Activated CD4-positive, alpha-beta T cell treated with anti-CD3 and anti-CD28 coated beads for 36 hours (primary cell): ENCODE results near the gene WNT5B. TPM values are rescaled to one million over a fixed set of nuclear protein-coding genes. Genes with fewer than 3 reads are reported as not detected.

ENCODE experiments used
- ATAC-seq: fragments of 200-7000 bp; cut with Tn5 transposase; one replicate; pipeline ENCODE4 v1.10.0; 2021; ENCODE audit warnings: mild to moderate bottlenecking, moderate library complexity
- CTCF ChIA-PET: fragments of 350-600 bp; sonication (Branson Sonifier 250); formaldehyde crosslinking; loops from one replicate; lab custom pipeline; 2021; ENCODE audit warnings: antibody characterized with exemption; lab: Charles Lee
- POLR2A ChIA-PET: fragments of 350-600 bp; sonication (Branson Sonifier 250); formaldehyde crosslinking; loops from one replicate; lab custom pipeline; 2021; ENCODE audit warnings: antibody characterized with exemption, inconsistent platforms; lab: Charles Lee
- DNase-seq: peaks from one replicate; pipeline ENCODE4 v3.0.0-alpha.2; 2020
- H3K27ac Mint-ChIP-seq: one replicate; pipeline ENCODE4 v1.8.0; 2021; ENCODE audit warnings: mixed read lengths
- H3K27me3 Mint-ChIP-seq: one replicate; pipeline ENCODE4 v1.8.0; 2021; ENCODE audit warnings: mixed read lengths
- H3K36me3 Mint-ChIP-seq: one replicate; pipeline ENCODE4 v1.8.0; 2021; ENCODE audit warnings: low read depth, mixed read lengths
- H3K4me1 Mint-ChIP-seq: one replicate; pipeline ENCODE4 v1.8.0; 2021; ENCODE audit warnings: mixed read lengths
- H3K4me3 Mint-ChIP-seq: one replicate; pipeline ENCODE4 v1.8.0; 2021; ENCODE audit warnings: mild to moderate bottlenecking, moderate library complexity, mixed read lengths
- H3K9me3 Mint-ChIP-seq: one replicate; pipeline ENCODE4 v1.8.0; 2021; ENCODE audit warnings: low read depth, mixed read lengths
- intact Hi-C, 2 experiments: fragments of 100-400 bp; cut with DNase I in 1 of 2; cut with micrococcal nuclease in 1 of 2; formaldehyde crosslinking; loops; one replicate each; pipeline versions ENCODE4 v1.14.2 to v1.15.1; 2022 to 2024; cut with DNase I, micrococcal nuclease
- total RNA-seq, 2 experiments: library from RNA; stranded (reverse); gene quantifications; one replicate each; pipeline ENCODE4 v1.2.3, GENCODE V29; 2021

Gene WNT5B
- total RNA-seq, 2 experiments from 2014 or later, result not detected

- Mint-ChIP-seq H3K4me3 (no peak overlapping the region), H3K9me3 (no peaks in the 10 kb centered on the region), H3K27ac (no peak overlapping the region), H3K36me3 (no peaks in the 10 kb centered on the region), H3K27me3 (peaks cover 12% of the 10 kb centered on the region), H3K4me1 (no peaks in the 10 kb centered on the region)
- CTCF ChIA-PET, result no interaction called here
- POLR2A ChIA-PET, result no interaction called here
- intact Hi-C loops, result no loop called here
- ATAC-seq (no peak), DNase-seq (no peak)
These were observed 10.5 kb downstream of the WNT5B start for GRCh38 chr12:1639538-1639937.

DNA sequence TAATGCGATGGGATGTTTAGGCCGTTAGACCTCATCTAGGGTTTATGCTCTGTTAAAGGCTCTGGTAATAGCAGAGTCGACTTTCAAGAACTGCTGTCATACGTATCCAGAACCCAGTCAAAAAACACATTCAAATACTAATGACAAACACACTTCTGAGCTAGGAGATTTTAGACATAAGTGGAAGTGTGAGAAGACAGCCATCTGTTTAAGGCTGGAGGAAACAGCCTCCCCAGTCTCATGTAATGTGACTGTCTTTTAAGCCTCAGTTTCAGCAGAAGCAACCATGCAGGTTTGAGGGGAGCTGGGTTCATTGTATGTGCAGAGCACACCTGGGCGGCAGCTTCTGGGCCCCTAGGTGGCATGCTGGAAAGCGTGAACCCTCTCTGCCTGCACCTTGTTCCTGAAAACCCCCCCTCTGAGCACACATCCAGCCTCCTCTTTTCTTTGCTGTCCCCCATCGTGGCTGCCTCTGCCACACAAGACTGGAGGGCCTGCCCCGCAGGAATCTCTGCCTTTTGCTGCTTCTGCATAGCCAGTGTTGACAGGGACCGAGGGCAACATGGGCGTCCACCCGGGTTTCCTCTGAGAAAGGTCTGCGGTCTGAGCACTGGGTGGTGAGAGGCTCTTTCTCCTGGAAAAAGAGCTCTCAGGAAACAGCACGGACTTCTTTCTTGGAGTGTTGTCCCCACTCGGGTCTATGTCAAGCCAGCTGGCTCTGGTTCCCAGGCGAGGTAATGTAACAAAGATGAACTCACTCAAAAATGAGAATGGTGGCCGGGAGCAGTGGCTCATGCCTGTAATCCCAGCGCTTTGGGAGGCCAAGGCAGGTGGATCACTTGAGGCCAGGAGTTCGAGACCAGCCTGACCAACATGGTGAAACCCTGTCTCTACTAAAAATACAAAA lies 11.6 kb downstream of the WNT5B start:
- H3K9me3 Mint-ChIP-seq, result no peaks in the 10 kb centered on the region
- ATAC-seq (no peak), DNase-seq (no peak)
- intact Hi-C loops, result no loop called here
- ChIA-PET CTCF (interaction anchor here (0.6 to 0.8 kb wide), 2 partner anchors 150 to 299 kb away, joined by 3 to 4 read pairs; no protein-coding TSS in a partner anchor), POLR2A (no interaction called here)
- no peak overlapping the region for H3K27ac Mint-ChIP-seq
- H3K27me3 Mint-ChIP-seq, result peaks cover 5% of the 10 kb centered on the region
- no peaks in the 10 kb centered on the region for H3K36me3 Mint-ChIP-seq
- peaks cover 2% of the 10 kb centered on the region for H3K4me1 Mint-ChIP-seq
- no peak overlapping the region for H3K4me3 Mint-ChIP-seq

- no peak for ATAC-seq
- CTCF ChIA-PET, result interaction anchor here (14.0 kb wide), 1 partner anchor 148 kb away, joined by 246 read pairs; no protein-coding TSS in a partner anchor
- Mint-ChIP-seq H3K27ac (no peak overlapping the region), H3K4me3 (no peak overlapping the region), H3K4me1 (peaks cover 2% of the 10 kb centered on the region), H3K36me3 (no peaks in the 10 kb centered on the region), H3K9me3 (no peaks in the 10 kb centered on the region), H3K27me3 (no peaks in the 10 kb centered on the region)
- intact Hi-C loops, result no loop called here
- POLR2A ChIA-PET, result no interaction called here
- no peak for DNase-seq
These were observed 13.5 kb downstream of the WNT5B start for GRCh38 chr12:1642513-1642912.

DNA sequence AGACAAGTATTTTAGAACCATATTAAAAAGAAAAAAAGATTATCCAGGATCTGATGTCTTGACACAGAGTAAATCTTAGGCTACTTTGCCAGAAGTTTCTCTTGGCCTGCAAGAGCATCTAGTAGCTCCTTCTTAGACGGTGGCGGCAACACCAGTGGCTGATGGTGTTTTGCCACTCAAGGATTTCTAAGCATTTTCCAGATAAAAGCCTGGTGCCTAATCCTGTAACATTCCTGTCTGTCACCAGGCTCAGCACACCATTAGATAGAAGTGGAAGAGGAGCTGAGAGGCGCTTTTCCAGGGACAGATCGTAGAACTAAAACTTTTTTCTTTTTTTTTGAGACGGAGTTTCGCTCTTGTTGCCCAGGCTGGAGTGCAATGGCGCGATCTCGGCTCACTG lies 14.0 kb downstream of the WNT5B start:
- H3K36me3 Mint-ChIP-seq, result no peaks in the 10 kb centered on the region
- H3K27me3 Mint-ChIP-seq, result no peaks in the 10 kb centered on the region
- H3K4me3 Mint-ChIP-seq, result no peak overlapping the region
- ATAC-seq (no peak), DNase-seq (no peak)
- H3K9me3 Mint-ChIP-seq, result no peaks in the 10 kb centered on the region
- H3K4me1 Mint-ChIP-seq, result peaks cover 2% of the 10 kb centered on the region
- ChIA-PET CTCF (interaction anchor here (2.3 to 14.0 kb wide), 2 partner anchors 10 to 148 kb away, joined by 8 to 246 read pairs; no protein-coding TSS in a partner anchor), POLR2A (no interaction called here)
- no peak overlapping the region for H3K27ac Mint-ChIP-seq
- intact Hi-C loops, result no loop called here

DNA sequence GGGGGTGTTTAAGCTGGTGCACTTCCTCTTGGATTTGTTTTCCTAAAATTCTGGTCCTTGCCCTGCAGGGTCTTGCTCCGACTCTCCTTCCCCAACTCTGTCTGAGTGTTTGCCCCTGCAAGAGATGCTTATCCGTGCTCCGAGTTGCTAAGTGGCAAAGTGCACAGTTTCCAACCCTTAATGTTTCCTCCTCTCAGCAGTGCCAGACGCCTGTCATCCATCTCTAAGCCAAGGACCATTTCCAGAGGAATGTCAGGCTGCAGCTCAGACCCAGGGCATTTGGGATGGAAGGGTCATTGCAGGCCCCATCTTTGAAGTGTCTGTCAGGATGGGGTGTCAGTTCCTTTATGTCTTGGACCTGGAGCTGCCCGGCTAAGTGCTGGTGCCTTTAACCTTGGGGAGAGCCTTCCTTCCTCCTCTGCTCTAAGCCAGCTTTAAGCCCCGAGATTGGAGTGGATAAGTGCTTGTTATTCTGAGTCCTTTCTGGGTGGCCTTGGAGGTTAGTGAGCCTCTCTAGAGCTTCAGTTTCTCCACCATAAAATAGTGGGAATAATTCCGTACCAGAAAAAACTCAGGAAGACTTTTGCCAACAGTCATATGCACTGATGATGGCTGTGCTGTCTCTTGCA lies 15.0 kb downstream of the WNT5B start:
- DNase-seq (no peak), ATAC-seq (no peak)
- ChIA-PET CTCF (interaction anchor here (2.3 to 14.0 kb wide), 3 partner anchors 9 to 147 kb away, joined by 8 to 246 read pairs (median 16); no protein-coding TSS in a partner anchor), POLR2A (no interaction called here)
- H3K4me3 Mint-ChIP-seq, result no peak overlapping the region
- no peaks in the 10 kb centered on the region for H3K36me3 Mint-ChIP-seq
- H3K4me1 Mint-ChIP-seq, result peaks cover 2% of the 10 kb centered on the region
- H3K27ac Mint-ChIP-seq, result no peak overlapping the region
- H3K27me3 Mint-ChIP-seq, result no peaks in the 10 kb centered on the region
- no peaks in the 10 kb centered on the region for H3K9me3 Mint-ChIP-seq
- intact Hi-C loops, result no loop called here

- CTCF ChIA-PET, result interaction anchor here (1.5 to 14.0 kb wide), 4 partner anchors 8 to 151 kb away, joined by 3 to 246 read pairs (median 12); no protein-coding TSS in a partner anchor
- Mint-ChIP-seq H3K27me3 (peaks cover 4% of the 10 kb centered on the region), H3K9me3 (no peaks in the 10 kb centered on the region), H3K4me1 (peaks cover 2% of the 10 kb centered on the region), H3K36me3 (no peaks in the 10 kb centered on the region), H3K27ac (no peak overlapping the region), H3K4me3 (no peak overlapping the region)
- DNase-seq (no peak), ATAC-seq (no peak)
- intact Hi-C loops, result no loop called here
- POLR2A ChIA-PET, result interaction anchor here (0.6 kb wide), 1 partner anchor 412 kb away, joined by 3 read pairs; no protein-coding TSS in a partner anchor
These were observed 15.8 kb downstream of the WNT5B start for GRCh38 chr12:1644534-1645438.

DNA sequence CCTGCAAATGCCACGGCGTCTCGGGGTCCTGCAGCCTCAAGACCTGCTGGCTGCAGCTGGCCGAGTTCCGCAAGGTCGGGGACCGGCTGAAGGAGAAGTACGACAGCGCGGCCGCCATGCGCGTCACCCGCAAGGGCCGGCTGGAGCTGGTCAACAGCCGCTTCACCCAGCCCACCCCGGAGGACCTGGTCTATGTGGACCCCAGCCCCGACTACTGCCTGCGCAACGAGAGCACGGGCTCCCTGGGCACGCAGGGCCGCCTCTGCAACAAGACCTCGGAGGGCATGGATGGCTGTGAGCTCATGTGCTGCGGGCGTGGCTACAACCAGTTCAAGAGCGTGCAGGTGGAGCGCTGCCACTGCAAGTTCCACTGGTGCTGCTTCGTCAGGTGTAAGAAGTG lies 16.8 kb downstream of the WNT5B start:
- Mint-ChIP-seq H3K27ac (no peak overlapping the region), H3K4me1 (peaks cover 2% of the 10 kb centered on the region), H3K4me3 (no peak overlapping the region), H3K9me3 (no peaks in the 10 kb centered on the region), H3K27me3 (peaks cover 7% of the 10 kb centered on the region), H3K36me3 (no peaks in the 10 kb centered on the region)
- ChIA-PET POLR2A (no interaction called here), CTCF (interaction anchor here (1.5 to 14.0 kb wide), 3 partner anchors 11 to 150 kb away, joined by 3 to 246 read pairs (median 16); no protein-coding TSS in a partner anchor)
- ATAC-seq, result no peak
- intact Hi-C loops, result no loop called here
- no peak for DNase-seq

GRCh38 chr12:1646569-1647284 lies 17.7 kb downstream of the WNT5B start:
- Mint-ChIP-seq H3K27me3 (peaks cover 7% of the 10 kb centered on the region), H3K27ac (no peak overlapping the region), H3K4me3 (no peak overlapping the region), H3K9me3 (no peaks in the 10 kb centered on the region), H3K36me3 (no peaks in the 10 kb centered on the region), H3K4me1 (peaks cover 2% of the 10 kb centered on the region)
- ATAC-seq, result no peak
- intact Hi-C loops, result no loop called here
- ChIA-PET POLR2A (no interaction called here), CTCF (interaction anchor here (1.5 to 14.0 kb wide), 3 partner anchors 12 to 149 kb away, joined by 3 to 246 read pairs (median 16); no protein-coding TSS in a partner anchor)
- no peak for DNase-seq

DNA sequence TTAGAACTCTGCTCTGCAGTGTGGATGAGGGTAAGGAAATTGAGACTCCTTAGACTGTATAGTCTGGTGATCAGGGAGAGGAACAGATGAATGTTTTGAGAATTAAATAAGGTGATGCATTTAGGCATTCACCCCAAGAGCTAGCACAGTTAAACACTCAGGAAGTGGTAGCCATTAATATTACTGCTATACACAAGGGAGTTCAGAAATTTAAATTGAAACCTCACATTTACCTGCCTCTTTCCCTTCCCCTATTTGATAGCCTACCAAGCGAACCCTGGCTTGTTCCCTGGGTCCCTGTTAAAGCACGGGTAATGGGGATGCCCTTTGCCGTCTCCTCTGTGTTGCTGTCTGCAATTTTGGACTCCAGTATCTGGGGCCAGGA lies 18.2 kb downstream of the WNT5B start:
- no peak for DNase-seq
- no peak for ATAC-seq
- H3K27ac Mint-ChIP-seq, result no peak overlapping the region
- H3K36me3 Mint-ChIP-seq, result no peaks in the 10 kb centered on the region
- CTCF ChIA-PET, result interaction anchor here (0.6 to 14.0 kb wide), 2 partner anchors 121 to 143 kb away, joined by 3 to 246 read pairs; no protein-coding TSS in a partner anchor
- H3K27me3 Mint-ChIP-seq, result peaks cover 7% of the 10 kb centered on the region
- H3K4me3 Mint-ChIP-seq, result no peak overlapping the region
- H3K4me1 Mint-ChIP-seq, result peaks cover 2% of the 10 kb centered on the region
- POLR2A ChIA-PET, result no interaction called here
- no peaks in the 10 kb centered on the region for H3K9me3 Mint-ChIP-seq
- intact Hi-C loops, result no loop called here

DNA sequence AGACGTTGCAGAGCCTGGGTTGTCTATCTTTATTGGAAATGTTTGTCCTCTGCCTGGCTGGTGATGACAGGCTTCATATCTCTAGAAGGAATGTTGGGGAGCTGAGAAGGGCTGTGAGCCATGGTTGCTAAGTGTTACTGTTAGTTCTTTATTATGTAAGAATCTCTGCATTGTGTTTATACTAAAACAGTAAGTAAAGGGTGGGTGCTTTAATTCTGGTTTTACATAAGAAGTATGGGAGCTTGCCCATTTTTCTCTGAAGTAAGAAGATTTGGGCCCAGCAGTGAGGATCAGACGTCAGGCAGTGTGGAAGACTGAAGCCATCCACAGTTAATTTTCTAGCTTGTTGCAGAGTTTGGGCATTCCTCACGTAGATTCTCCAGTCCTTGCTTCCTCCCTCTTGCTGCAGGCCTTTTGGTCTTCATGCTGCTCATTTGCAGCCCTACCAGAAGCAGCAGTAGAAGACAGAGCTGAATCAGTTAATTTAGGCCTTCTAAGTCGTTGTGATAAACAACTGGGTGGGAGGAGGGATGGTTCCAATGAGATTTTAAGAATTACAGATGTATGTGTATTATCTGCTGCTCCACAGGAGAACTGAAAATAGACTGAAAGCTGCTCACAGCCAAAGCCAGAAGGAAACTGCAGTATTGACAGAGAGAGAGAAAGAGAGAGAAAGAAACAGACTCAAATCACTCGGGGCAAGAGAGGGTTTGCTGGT lies 21.4 kb downstream of the WNT5B start:
- Mint-ChIP-seq H3K9me3 (no peaks in the 10 kb centered on the region), H3K36me3 (no peaks in the 10 kb centered on the region), H3K27me3 (peaks cover 9% of the 10 kb centered on the region), H3K4me3 (no peak overlapping the region), H3K4me1 (peaks cover 1% of the 10 kb centered on the region), H3K27ac (no peak overlapping the region)
- intact Hi-C loops, result no loop called here
- ChIA-PET POLR2A (no interaction called here), CTCF (interaction anchor here (1.0 to 14.0 kb wide), 6 partner anchors 12 to 290 kb away, joined by 3 to 246 read pairs (median 7); no protein-coding TSS in a partner anchor)
- DNase-seq (no peak), ATAC-seq (no peak)
